GM21825 (cell line): ENCODE results near the gene PTPRN.
A peak's percentile ranks its signal among the peaks of the same experiment; 100 is the strongest.
"Not testable (repeated sequence)": the region's sequence is repeated elsewhere in the genome, so short reads cannot be mapped to it uniquely, and the experiment has no call there.

Source experiments
- ATAC-seq: cut with Tn5 transposase; IDR thresholded peaks from one replicate; pipeline ENCODE4 v1.9.1; 2021; ENCODE audit warnings: mild to moderate bottlenecking, moderate library complexity; ENCODE audit not compliant: unreplicated experiment

PTPRN gene

GRCh38 chr2:219271021-219271420, 38.2 kb downstream of the PTPRN start:
- ATAC-seq = no peak

GRCh38 chr2:219270055-219270372, 39.2 kb downstream of the PTPRN start:
- ATAC-seq = no peak

GRCh38 chr2:219269362-219270054, 39.7 kb downstream of the PTPRN start:
- no peak for ATAC-seq

- no peak for ATAC-seq
These were observed 40.9 kb downstream of the PTPRN start for GRCh38 chr2:219268294-219268693.

- no peak for ATAC-seq
These were observed 42.3 kb downstream of the PTPRN start for GRCh38 chr2:219266886-219267285.

GRCh38 chr2:219266232-219266631, 43.0 kb downstream of the PTPRN start:
- ATAC-seq = no peak

GRCh38 chr2:219261024-219261855, 48.0 kb downstream of the PTPRN start:
- ATAC-seq = no peak

GRCh38 chr2:219258942-219259341, 50.3 kb downstream of the PTPRN start:
- not testable (repeated sequence) for ATAC-seq

GRCh38 chr2:219254590-219255201, 54.5 kb downstream of the PTPRN start:
- ATAC-seq = peak; percentile 22

GRCh38 chr2:219253753-219254589, 55.2 kb downstream of the PTPRN start, which contains the start of gene TUBA4A:
Gene TUBA4A (minus strand): TSS chr2:219253918. CDS start chr2:219253858, 60 bp downstream.
- peak; percentile 30 for ATAC-seq

GRCh38 chr2:219252900-219253752, 56.1 kb downstream of the PTPRN start, which contains the start of gene TUBA4B:
Gene TUBA4B (plus strand): TSS chr2:219253243. CDS start chr2:219253408, 165 bp downstream.
- no peak for ATAC-seq

GRCh38 chr2:219252570-219252899, 56.7 kb downstream of the PTPRN start:
- no peak for ATAC-seq

- ATAC-seq = no peak
These were observed 57.1 kb downstream of the PTPRN start for GRCh38 chr2:219252084-219252483.

- ATAC-seq = no peak
These were observed 57.5 kb downstream of the PTPRN start for GRCh38 chr2:219251656-219252055.

- no peak for ATAC-seq
These were observed 59.0 kb downstream of the PTPRN start for GRCh38 chr2:219250049-219250781.

- peak; percentile 44 for ATAC-seq
These were observed 59.8 kb downstream of the PTPRN start for GRCh38 chr2:219249203-219249980.

GRCh38 chr2:219248845-219249202, 60.4 kb downstream of the PTPRN start:
- ATAC-seq = no peak
